ENCODE results near the gene ABLIM1.

- TF ChIP-seq FOXA1 (IDR thresholded peaks at IDR 0.05) (no peak), TARDBP (IDR thresholded peaks at IDR 0.05) (no peak), SP1 (IDR thresholded peaks at IDR 0.05) (no peak), FOXM1 (IDR thresholded peaks at IDR 0.05; ENCODE audit: borderline replicate concordance) (no peak), NFRKB (IDR thresholded peaks at IDR 0.05) (no peak), SUZ12 (IDR thresholded peaks at IDR 0.05) (no peak), BHLHE40 (IDR thresholded peaks at IDR 0.05; ENCODE audit: borderline replicate concordance) (no peak), ZNF384 (IDR thresholded peaks at IDR 0.05) (no peak), ELF4 (IDR thresholded peaks at IDR 0.05) (no peak), HDGF (IDR thresholded peaks at IDR 0.05; ENCODE audit: borderline replicate concordance) (no peak)
- TF ChIP-seq, protein P1, sequence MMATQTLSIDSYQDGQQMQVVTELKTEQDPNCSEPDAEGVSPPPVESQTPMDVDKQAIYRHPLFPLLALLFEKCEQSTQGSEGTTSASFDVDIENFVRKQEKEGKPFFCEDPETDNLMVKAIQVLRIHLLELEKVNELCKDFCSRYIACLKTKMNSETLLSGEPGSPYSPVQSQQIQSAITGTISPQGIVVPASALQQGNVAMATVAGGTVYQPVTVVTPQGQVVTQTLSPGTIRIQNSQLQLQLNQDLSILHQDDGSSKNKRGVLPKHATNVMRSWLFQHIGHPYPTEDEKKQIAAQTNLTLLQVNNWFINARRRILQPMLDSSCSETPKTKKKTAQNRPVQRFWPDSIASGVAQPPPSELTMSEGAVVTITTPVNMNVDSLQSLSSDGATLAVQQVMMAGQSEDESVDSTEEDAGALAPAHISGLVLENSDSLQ (IDR thresholded peaks at IDR 0.05), result no peak
These were observed 255.8 kb downstream of the ABLIM1 start for GRCh38 chr10:114402233-114402632.

All from HEK293T (cell line).